DND-41 (cell line): Measurements from ENCODE around the gene EXOC4.
A peak's percentile ranks its signal among the peaks of the same experiment; 100 is the strongest.

ENCODE experiments used
- ATAC-seq: fragments of 200-7000 bp; cut with Tn5 transposase; 3 replicates; pipeline ENCODE4 v1.9.1; 2021; ENCODE audit warnings: low read depth; ENCODE audit not compliant: insufficient read depth
- DNase-seq: peaks from one replicate; pipeline ENCODE4 v3.0.0-alpha.2; 2020
- H2AFZ ChIP-seq: 2 replicates; pipeline ENCODE4 v1.6.0; 2012; ENCODE audit warnings: low read depth, low read length
- H3K27ac ChIP-seq: 2 replicates; pipeline ENCODE4 v1.5.1; 2012; ENCODE audit warnings: low read length, inconsistent platforms
- H3K27me3 ChIP-seq: fragments of 200-600 bp; sonication (generic); 2 replicates; pipeline ENCODE4 v1.6.0; 2012; ENCODE audit warnings: low read length, mild to moderate bottlenecking, inconsistent platforms; ENCODE audit not compliant: insufficient read depth, poor library complexity
- H3K36me3 ChIP-seq: 2 replicates; pipeline ENCODE4 v1.5.1; 2012; ENCODE audit warnings: low read length, inconsistent platforms; ENCODE audit not compliant: insufficient read depth
- H3K4me1 ChIP-seq: 2 replicates; pipeline ENCODE4 v1.5.1; 2012; ENCODE audit warnings: mild to moderate bottlenecking, low read length; ENCODE audit not compliant: insufficient read depth
- H3K4me2 ChIP-seq: 2 replicates; pipeline ENCODE4 v1.6.0; 2012; ENCODE audit warnings: mild to moderate bottlenecking, moderate library complexity, low read length, inconsistent platforms; ENCODE audit not compliant: insufficient read depth
- H3K4me3 ChIP-seq, 2 experiments: fragments of 200-600 bp in 1 of 2; shearing (Covaris generic) in 1 of 2; 2 replicates each; pipeline ENCODE4 v1.5.1; 2012 to 2016; ENCODE audit warnings: inconsistent platforms in 2 of 2, low read length in 2 of 2, mild to moderate bottlenecking in 2 of 2, low read depth in 1 of 2, moderate library complexity in 1 of 2
- H3K79me2 ChIP-seq: 2 replicates; pipeline ENCODE4 v1.6.0; 2012; ENCODE audit warnings: low read length, inconsistent platforms; ENCODE audit not compliant: insufficient read depth
- H3K9ac ChIP-seq: 2 replicates; pipeline ENCODE4 v1.6.0; 2012; ENCODE audit warnings: low read depth, mild to moderate bottlenecking, inconsistent platforms, low read length, moderate library complexity
- H3K9me3 ChIP-seq: 2 replicates; pipeline ENCODE4 v1.5.1; 2012; ENCODE audit warnings: low read length, moderate library complexity, mild to moderate bottlenecking, inconsistent platforms; ENCODE audit not compliant: insufficient read depth, severe bottlenecking
- H4K20me1 ChIP-seq: 2 replicates; pipeline ENCODE4 v1.6.0; 2012; ENCODE audit warnings: low read length; ENCODE audit not compliant: insufficient read depth
- EZH2 ChIP-seq: IDR thresholded peaks from 3 replicates; pipeline ENCODE4 v1.6.1; 2012; ENCODE audit warnings: borderline replicate concordance, low read depth, mild to moderate bottlenecking, moderate library complexity, low read length, inconsistent platforms; ENCODE audit not compliant: severe bottlenecking
- TF ChIP-seq, protein P1 (sequence below): IDR thresholded peaks from 2 replicates; pipeline ENCODE4 v1.5.1; 2012; ENCODE audit warnings: borderline replicate concordance, low read length, moderate library complexity, mild to moderate bottlenecking; ENCODE audit not compliant: poor library complexity, severe bottlenecking; ENCODE audit errors: extremely low read depth

The EXOC4 gene

DNA sequence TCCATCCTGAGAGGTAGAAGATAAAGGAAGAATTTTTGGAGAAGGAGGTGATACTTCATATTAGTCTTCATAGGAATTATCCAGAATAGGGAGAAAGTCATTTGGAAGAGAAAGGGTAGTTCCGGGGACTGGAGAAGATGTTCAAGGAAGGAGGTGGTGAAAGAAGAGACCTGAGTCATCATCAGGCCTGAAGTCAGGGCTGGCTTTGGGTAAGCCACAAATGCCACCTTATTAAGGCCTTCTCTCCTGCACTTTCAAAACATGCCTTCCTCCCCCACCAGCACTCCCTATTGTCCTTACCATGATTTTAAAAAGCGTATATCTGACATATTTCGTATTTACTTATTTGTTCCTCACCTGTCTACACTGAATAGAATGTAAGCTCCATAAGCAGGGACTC, 762.1 kb downstream of the EXOC4 start:
- Histone ChIP-seq H3K36me3 (peaks cover 10% of the 10 kb centered on the region; the same call in 1 of the 2 replicates), H3K79me2 (no peaks in the 10 kb centered on the region), H3K27ac (no peak overlapping the region), H2AFZ (no peak overlapping the region), H3K4me2 (no peak overlapping the region), H3K4me1 (no peaks in the 10 kb centered on the region), H3K27me3 (no peaks in the 10 kb centered on the region), H3K9me3 (no peaks in the 10 kb centered on the region), H4K20me1 (no peaks in the 10 kb centered on the region), H3K9ac (no peak overlapping the region), H3K4me3 (no peak overlapping the region)
- DNase-seq (no peak), ATAC-seq (no peak)
- TF ChIP-seq EZH2 = no peak
- TF ChIP-seq, protein P1, sequence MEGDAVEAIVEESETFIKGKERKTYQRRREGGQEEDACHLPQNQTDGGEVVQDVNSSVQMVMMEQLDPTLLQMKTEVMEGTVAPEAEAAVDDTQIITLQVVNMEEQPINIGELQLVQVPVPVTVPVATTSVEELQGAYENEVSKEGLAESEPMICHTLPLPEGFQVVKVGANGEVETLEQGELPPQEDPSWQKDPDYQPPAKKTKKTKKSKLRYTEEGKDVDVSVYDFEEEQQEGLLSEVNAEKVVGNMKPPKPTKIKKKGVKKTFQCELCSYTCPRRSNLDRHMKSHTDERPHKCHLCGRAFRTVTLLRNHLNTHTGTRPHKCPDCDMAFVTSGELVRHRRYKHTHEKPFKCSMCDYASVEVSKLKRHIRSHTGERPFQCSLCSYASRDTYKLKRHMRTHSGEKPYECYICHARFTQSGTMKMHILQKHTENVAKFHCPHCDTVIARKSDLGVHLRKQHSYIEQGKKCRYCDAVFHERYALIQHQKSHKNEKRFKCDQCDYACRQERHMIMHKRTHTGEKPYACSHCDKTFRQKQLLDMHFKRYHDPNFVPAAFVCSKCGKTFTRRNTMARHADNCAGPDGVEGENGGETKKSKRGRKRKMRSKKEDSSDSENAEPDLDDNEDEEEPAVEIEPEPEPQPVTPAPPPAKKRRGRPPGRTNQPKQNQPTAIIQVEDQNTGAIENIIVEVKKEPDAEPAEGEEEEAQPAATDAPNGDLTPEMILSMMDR = no peak

- Histone ChIP-seq H3K4me3 (no peak overlapping the region), H3K9ac (no peak overlapping the region), H3K4me2 (no peak overlapping the region), H2AFZ (no peak overlapping the region), H3K4me1 (no peaks in the 10 kb centered on the region), H4K20me1 (no peaks in the 10 kb centered on the region), H3K27me3 (no peaks in the 10 kb centered on the region), H3K36me3 (no peaks in the 10 kb centered on the region), H3K9me3 (no peaks in the 10 kb centered on the region), H3K27ac (no peak overlapping the region), H3K79me2 (no peaks in the 10 kb centered on the region)
- 0 out of 3 replicates have a peak, but pooled peaks have one; percentile 50 for ATAC-seq
- TF ChIP-seq, protein P1 = peak; percentile 82
- TF ChIP-seq EZH2 = no peak
- DNase-seq = peak; percentile 18
Observed at GRCh38 chr7:134016223-134016941, 763.5 kb downstream of the EXOC4 start.

GRCh38 chr7:134016942-134017303, 764.0 kb downstream of the EXOC4 start:
- H3K9me3 ChIP-seq = no peaks in the 10 kb centered on the region
- no peak overlapping the region for H3K4me2 ChIP-seq
- H3K27ac ChIP-seq = no peak overlapping the region
- H3K4me3 ChIP-seq = no peak overlapping the region
- no peak overlapping the region for H2AFZ ChIP-seq
- no peaks in the 10 kb centered on the region for H3K79me2 ChIP-seq
- H3K4me1 ChIP-seq = no peaks in the 10 kb centered on the region
- H3K9ac ChIP-seq = no peak overlapping the region
- no peaks in the 10 kb centered on the region for H3K36me3 ChIP-seq
- TF ChIP-seq EZH2 = no peak
- TF ChIP-seq, protein P1 = no peak
- DNase-seq (no peak), ATAC-seq (no peak)
- H4K20me1 ChIP-seq = no peaks in the 10 kb centered on the region
- H3K27me3 ChIP-seq = no peaks in the 10 kb centered on the region
